SHP77 treated with DMSO at 0.1 percent for 48 hours (cell line): ENCODE data around the gene WSB1.
"Not testable (repeated sequence)": the region's sequence is repeated elsewhere in the genome, so short reads cannot be mapped to it uniquely, and the experiment has no call there.

Experiments
- DNase-seq: peaks from one replicate; lab custom pipeline; 2025; lab: John Stamatoyannopoulos, UW

Gene WSB1, protein sequence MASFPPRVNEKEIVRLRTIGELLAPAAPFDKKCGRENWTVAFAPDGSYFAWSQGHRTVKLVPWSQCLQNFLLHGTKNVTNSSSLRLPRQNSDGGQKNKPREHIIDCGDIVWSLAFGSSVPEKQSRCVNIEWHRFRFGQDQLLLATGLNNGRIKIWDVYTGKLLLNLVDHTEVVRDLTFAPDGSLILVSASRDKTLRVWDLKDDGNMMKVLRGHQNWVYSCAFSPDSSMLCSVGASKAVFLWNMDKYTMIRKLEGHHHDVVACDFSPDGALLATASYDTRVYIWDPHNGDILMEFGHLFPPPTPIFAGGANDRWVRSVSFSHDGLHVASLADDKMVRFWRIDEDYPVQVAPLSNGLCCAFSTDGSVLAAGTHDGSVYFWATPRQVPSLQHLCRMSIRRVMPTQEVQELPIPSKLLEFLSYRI

DNA sequence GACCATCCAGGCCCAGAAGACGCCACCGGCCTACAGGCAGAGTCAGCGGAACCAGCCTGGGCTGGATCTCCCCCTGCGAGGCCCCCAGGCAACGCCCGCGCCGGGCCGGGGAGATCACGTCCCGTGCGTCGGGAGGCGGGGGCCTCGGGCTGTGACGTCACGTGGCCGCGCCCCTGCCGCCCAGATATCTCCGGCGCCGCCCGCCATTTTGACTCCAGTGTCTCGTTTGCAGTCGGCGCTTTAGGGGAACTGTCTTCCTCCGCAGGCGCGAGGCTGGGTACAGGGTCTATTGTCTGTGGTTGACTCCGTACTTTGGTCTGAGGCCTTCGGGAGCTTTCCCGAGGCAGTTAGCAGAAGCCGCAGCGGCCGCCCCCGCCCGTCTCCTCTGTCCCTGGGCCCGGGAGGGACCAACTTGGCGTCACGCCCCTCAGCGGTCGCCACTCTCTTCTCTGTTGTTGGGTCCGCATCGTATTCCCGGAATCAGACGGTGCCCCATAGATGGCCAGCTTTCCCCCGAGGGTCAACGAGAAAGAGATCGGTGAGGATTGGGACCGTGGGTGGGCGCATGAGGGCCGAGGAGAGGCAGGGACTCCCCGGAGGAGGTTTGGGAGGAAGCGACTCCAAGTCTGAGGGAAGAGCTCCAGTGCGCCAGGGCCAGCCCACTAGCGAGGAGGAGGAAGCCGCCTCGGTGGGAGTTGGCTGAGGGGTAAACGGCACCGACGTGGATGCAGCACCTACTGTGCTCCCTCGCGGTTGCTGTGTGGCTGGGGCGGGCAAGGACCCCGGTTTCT is at the start of gene WSB1:
TSS of gene WSB1 (plus strand) at position 217 of the 791 bp plus-strand sequence. CDS start at position 499, 282 bp downstream.
- peak; percentile 70 for DNase-seq

DNA sequence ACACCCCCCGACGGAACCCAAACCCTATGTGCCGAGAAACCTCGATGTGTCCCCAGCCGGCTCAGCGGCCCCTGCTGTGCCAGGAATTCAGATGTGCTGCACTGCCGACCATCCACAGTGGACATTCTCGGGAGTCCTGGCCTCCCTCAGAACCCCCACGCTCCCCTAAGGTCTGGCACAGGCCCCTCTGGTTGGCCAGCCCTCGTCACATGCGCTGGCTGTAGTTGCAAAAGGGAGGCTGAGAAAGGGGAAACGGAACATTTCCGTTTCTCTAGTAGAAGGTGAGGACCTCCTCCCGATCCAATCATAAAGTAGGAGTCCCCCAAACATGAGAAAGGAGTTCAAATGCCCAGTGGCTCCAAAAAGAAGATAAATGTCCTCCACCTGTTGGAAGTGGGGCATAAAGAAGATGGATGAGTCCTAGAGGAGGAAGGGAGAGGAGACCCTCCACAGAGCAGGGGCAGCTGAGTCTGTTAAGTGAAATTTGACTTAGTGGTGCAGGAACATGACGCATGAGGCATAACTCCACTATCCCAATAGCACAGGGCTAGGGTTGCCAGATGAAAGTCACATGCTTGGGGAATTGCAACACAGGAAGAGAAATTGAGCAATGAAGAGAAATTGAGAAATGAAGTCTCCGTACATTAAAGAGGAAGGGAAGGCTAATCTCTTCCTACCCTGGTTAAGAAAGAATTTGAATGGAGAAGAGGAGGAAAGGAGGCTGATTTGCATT is 49.3 kb upstream of the WSB1 start:
- DNase-seq: no peak

DNA sequence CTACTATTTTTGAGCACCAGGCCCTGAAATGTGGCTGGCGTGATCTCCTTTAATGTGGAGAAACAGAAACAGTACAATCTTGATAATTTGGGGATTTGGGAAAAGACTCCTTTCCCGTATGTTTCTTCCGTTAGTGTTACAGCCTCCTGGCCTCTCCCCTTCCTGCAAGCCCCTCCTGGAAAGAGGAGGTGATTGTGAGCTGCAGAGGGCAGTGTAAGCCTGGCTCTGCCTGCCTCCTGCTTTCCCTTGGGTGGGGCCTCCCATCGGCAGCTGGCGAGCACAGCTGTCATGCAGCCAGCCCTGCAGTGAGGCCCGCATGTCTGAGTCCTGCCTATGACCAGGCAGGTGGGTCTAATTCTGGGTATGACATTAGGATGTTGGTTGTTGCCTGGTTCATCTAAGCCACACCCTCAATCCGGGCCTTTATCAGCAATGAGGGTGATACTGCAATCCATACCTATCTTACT is 48.7 kb upstream of the WSB1 start:
- DNase-seq: peak; percentile 82

DNA sequence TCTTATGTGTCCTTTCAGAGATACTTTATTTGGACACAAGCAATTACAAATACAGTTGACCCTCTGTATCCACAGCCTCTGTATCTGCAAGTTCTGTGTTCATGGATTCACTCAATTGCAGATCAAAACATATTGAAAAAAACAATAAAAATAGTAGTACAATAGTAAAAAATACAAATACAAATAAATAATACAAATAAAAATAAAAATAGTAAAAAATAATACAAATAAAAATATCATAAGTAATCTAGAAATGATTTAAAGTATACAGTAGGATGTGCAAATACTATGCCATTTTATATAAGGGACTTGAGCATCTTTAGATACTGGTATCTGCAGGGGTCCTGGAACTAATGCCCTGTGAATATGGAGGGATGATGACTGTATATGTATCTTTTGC is 47.4 kb upstream of the WSB1 start:
- no peak for DNase-seq

DNA sequence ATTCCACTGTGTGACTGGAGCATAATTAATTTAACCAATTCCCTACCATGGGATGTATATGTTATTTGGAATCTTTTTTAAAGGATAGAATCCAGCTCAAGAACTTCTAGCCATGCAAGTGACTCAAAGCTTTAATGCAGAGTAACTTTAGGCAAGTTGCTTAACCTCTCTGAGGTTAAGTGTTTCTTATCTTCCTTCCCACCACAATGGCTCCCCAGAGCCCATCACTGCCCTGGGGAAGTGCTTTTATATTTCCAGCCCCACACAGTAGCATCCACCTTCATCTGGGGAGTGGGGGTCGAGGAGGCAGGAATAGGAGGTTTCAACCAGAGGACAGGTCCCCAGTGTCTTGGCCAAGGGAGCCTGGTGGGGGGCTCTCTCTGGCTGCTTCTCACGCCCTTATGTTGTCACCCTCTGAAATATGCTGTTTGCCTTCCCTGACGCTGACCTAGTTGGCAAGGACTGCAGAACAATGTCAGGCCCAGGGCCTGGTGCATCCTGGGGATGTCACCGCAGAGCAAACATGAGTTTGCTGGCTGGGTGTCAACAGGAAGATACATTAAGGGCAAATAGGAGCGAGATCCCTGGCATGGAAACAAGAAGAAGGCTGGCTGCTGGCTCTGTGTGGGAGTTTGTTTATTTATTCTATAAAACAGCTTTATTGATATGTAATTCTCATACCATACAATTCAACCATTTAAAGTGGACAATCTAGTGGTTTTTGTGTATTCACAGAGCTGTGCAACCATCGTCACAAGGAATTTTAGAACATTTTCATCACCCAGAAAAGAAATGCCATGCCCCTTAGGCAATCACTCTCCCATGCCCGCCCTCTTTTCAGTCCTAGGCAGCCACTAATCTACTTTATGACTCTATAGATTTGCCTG is 46.6 kb upstream of the WSB1 start:
- DNase-seq: peak; percentile 87

DNA sequence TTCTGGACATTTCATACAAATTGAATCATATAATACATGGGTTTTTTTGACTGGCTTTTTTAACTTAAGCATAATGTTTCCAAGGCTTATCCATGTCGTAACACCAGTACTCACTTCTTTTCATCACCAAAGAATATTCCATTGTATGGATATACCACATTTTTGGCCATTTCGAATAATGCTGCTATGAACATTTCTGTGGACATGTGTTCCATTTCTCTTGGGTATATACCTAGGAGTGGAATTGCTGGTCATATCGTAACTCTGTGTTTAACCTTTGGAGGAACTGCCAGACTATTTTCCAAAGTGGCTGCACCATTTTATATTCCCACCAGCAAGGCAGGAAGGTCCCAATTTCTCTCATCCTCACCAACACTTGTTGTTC is 46.0 kb upstream of the WSB1 start:
- DNase-seq: no peak

DNA sequence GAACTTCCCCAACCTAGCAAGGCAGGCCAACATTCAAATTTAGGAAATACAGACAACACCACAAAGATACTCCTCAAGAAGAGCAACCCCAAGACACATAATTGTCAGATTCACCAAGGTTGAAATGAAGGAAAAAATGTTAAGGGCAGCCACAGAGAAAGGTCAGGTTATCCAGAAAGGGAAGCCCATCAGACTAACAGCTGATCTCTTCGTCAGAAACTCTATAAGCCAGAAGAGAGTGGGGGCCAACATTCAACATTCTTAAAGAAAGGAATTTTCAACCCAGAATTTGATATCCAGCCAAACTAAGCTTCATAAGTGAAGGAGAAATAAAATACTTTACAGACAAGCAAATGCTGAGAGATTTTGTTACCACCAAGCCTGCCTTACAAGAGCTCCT is 43.1 kb upstream of the WSB1 start:
- DNase-seq: not testable (repeated sequence)

DNA sequence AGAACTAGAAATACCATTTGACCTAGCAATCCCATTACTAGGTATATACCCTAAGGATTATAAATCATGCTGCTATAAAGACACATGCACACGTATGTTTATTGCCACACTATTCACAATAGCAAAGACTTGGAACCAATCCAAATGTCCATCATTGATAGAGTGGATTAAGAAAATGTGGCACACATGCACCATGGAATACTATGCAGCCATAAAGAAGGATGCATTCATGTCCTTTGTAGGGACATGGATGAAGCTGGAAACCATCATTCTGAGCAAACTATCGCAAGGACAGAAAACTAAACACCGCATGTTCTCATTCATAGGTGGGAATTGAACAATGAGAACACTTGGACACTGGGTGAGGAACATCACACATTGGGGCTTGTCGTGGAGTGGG is 39.1 kb upstream of the WSB1 start:
- not testable (repeated sequence) for DNase-seq

DNA sequence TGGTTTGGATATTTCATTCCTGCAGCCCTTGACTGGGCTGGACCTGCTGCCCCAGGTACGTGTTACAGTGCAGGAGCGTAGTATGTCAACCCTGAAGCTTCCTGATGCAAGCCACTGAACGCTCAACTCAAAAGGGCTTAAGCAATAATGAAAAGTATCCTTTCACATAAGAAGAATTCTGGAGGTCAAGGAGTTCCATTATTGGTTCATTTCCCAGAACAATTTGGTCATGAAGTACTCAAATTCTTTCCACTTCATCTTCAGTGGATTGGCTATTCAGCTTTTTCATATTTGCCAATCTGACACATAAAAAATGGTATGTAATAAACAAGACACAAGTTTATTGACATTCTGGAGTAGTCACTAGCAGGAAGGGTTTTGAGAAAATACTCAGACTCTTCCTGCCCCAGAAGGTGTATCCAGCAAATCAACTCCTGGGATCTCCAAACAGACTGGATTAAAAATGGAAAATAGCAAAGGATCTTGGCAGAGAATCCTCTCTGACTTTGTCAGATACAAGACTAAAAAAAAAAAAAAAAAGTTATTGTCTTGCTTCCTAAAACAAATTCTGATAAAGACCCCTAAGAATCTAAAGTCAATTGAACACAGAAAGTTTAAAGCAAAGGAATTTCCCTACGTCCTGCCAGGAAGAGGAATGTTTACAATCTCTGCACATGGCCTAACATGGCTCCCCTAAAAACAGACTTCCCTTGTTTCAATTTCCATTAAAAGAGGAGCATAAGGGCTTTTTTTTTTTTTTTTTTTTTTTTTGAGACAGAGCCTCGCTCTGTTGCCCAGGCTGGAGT is 37.5 kb upstream of the WSB1 start:
- DNase-seq: no peak

DNA sequence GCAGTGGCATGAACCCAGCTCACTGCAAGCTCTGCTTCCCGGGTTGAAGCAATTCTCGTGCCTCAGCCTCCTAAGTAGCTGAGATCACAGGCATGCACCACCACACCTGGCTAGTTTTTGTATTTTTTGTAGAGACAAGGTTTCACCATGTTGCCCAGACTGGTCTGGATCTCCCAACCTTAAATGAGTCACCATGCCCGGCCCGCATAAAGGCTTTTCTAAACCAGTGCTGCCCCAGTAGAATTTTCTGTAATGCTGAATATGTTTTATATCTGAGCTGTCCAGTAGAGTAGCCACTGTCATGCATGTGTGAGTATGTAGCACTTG is 36.9 kb upstream of the WSB1 start:
- DNase-seq: no peak

DNA sequence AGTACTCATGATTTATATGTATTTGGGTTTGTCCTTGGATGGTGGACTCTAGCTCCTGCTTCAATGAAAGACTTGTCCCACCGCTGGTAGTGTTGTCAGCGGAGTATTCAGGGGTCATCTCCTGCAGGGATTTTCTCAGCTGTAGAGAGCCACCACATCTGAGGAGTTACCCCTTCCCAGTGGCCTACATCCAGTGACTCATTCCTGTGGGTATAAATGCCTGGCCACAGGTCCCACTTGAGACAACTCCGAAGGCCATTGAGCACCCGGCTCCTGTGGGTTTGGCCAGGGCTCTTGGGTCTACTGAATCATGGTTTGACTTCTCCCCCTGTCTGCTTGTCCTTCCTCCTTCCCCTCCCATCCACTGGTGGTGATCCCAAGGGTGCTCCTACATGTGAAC is 34.6 kb upstream of the WSB1 start:
- no peak for DNase-seq

DNA sequence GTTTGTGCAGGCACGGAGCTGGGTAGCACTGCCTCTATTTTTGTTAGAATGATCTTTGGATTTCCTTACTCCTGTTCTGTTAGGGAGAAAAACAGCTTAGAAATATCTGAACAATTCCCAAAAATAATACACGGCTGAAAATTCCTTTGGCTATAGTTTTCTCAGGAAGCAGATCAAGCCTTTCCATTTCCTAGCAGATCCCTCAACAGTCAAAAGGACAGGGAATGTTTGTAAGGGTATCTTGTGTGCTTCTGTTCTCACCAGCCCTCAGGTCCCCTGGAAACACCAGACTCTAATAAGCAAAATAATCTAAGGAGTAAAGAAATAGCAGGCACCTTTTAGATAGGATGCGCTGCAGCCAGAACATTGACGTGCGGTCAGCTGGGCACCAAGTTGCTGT is 30.5 kb upstream of the WSB1 start:
- DNase-seq: no peak

DNA sequence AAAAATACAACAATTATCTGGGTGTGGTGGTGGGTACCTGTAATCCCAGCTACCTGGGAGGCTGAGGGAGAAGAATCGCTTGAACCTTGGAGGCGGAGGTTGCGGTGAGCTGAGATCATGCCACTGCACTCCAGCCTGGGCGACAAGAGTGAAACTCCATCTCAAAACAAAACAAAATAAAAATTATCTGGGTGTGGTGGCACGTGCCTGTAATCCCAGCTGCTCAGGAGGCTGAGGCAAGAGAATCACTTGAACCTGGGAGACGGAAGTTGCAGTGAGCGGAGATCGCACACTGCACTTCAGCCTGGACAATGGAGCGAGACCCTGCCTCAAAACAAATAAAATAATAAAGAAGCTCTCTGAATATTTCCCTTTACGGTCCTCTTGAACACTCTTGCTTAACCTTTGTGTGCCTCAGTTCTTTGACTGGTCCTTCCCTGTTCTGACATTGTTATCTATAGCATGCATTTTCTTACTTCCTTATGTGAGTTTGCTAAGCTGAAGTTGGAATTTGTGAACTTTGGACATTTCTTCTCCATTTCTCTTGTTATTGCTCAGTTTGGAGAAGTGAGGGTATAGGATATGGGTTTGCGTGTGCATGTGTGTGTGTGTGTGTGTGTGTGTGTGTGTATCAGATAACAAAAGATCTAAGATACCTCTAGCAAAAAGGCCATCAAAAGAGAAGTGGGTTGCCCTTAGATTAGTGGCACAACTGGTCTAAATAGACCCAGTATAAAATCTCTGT is 29.7 kb upstream of the WSB1 start:
- no peak for DNase-seq

DNA sequence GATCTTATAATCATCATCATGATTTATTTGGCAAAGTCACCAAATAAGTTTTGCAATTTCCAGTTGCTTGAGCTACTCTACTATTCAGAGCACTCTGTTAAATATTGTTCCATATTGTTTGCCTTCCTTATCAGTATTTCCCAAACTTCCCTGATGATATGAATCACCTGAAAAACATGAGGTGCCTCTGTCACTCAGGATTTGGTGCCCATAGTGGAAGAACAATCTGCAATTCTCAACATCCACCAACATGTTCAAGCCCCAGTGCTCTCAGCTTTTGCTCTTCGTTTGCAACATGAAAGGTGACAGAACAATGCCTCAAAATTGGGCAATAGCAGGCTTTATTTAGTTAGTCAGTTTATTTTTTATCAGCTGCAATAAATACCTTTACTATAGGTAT is 28.6 kb upstream of the WSB1 start:
- DNase-seq: no peak

DNA sequence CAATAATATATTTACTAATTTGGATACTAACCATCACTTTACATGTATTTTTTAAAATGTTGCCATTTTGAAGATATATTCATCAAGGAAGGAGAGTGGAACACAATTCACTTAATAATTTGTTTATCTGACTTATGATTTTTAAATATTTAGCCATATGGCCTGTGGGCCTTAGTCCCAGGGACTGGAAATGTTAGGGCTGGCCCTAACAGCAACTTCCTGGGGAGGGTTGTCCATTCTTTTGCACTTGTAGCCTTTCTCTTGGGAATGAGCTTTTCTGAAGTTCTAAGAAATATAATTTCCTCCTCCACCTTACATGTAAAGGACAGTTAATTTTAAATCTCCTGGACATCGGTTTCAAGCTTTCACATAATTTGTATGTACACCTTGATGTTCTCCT is 27.7 kb upstream of the WSB1 start:
- DNase-seq: no peak

DNA sequence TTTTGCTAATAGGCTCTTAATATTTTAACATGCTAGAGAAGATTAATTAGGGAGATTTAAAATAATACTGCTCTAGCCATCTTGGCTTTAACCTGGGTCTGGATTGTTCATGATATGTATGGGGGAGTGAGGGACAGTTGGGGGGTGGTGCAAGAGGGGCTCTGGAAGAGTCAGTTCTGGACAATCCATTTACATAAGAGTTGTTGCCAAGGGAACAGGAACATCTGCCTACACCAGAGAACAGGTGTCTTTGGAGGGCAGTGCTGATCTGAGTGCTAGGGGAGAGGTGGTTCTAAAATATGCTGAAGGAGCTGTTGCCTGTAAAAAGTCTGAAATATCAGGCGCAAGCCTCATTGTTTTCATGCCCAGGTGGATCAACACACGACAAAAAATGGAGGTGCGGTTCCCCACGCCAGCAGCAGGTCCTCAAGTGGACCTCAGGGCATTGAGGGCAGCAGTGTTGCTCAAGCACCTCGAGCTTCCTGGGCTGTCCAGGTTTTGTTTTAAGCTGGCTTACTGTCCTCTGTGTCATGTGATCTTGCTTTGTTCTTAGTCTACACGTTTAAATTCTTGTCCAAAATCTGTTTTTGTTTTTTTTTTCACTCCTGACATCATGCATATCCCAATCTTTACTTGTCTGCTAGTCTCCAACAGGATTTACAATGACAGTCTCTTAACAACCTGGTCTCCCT is 25.4 kb upstream of the WSB1 start:
- DNase-seq: no peak

DNA sequence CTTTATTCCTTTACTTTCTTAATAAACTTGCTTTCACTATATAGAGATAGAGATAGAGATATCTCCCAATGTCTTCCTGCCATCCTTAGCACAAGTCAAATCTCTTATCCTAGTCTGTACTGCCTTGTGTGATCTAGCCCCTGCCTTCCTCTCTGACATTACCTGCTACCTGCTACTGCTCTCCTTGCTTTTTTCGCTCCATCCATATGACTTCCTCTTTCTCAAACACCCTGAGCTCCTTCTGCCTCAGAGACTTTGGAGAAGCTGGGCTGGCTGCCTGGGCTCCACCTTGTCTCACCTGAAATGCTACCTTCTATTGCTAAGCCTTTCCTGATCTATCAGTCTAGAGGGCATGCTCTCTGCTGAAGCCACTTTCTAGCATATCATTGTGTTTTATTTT is 24.7 kb upstream of the WSB1 start:
- no peak for DNase-seq

DNA sequence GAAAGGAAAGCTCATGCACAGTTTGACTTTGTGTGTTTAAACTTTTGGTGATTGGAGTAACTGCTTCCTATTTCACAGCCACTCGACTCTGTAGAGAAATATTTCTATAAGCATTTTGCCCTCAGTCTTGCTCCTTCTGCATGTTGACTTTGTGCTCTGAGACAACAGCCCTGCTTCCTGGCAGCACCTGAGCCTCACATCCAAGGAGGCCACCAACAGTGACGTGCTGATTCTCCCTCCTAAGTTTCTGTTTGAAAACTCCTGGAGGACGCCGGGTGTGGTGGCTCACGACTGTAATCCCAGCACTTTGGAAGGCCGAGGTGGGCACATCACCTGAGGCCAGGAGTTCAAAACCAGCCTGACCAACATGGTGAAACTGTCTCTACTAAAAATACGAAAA is 23.9 kb upstream of the WSB1 start:
- no peak for DNase-seq

DNA sequence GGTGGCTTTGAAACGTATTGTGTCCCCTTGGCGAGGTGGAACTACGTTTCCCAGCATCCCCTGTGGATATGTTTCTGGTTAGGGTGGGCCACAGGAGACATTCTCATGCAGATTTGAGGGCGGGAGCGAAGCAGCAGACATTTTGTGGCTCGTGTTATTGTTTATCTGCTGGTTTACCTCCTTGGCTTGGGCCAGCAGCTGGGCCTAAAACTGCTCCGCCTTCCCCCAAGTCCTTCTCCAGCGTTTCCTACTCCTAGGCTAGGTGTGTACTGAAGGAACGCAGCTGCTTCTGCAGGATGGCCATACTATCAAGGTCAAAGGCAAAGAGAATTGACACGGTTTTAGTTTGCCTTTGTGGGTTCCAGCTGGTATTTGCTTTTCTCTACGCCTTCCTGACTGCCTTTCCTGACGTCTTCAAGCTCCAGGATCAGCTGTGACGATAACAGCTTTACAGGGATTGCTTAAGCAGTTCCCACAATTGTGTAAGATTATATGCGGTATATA is 17.2 kb upstream of the WSB1 start:
- DNase-seq: peak; percentile 73
